Effector memory CD4-positive, alpha-beta T cell (primary cell): Measurements from ENCODE around the gene LAGE3.
"Not testable (repeated sequence)": the region's sequence is repeated elsewhere in the genome, so short reads cannot be mapped to it uniquely, and the experiment has no call there.

ENCODE experiments used
- DNase-seq, 3 donors: peaks; one replicate each; pipeline ENCODE4 v3.0.0-alpha.2; 2020
- H3K27ac ChIP-seq: 2 replicates; pipeline ENCODE4 v1.7.0; 2013; ENCODE audit warnings: mild to moderate bottlenecking, low read length, moderate library complexity; ENCODE audit not compliant: insufficient read depth, poor library complexity, severe bottlenecking
- H3K27me3 ChIP-seq: replicated peaks from 2 replicates; pipeline ENCODE4 v1.7.0; 2013; ENCODE audit warnings: mild to moderate bottlenecking, low read length; ENCODE audit not compliant: insufficient read depth, control insufficient read depth, poor library complexity, severe bottlenecking
- H3K36me3 ChIP-seq: 2 replicates; pipeline ENCODE4 v1.7.0; 2013; ENCODE audit warnings: mild to moderate bottlenecking, low read length, moderate library complexity; ENCODE audit not compliant: control insufficient read depth, insufficient read depth
- H3K4me1 ChIP-seq: 2 replicates; pipeline ENCODE4 v1.7.0; 2013; ENCODE audit warnings: low read length, mild to moderate bottlenecking; ENCODE audit not compliant: control insufficient read depth, insufficient read depth, poor library complexity, severe bottlenecking
- H3K4me3 ChIP-seq: 2 replicates; pipeline ENCODE4 v1.7.0; 2013; ENCODE audit warnings: low read length, low read depth, mild to moderate bottlenecking; ENCODE audit not compliant: insufficient read depth, poor library complexity, severe bottlenecking
- H3K9me3 ChIP-seq: 2 replicates; pipeline ENCODE4 v1.7.0; 2013; ENCODE audit warnings: mild to moderate bottlenecking, low read length, moderate library complexity; ENCODE audit not compliant: control insufficient read depth

The LAGE3 gene

GRCh38 chrX:154501423-154501822 is 22.3 kb upstream of the LAGE3 start:
- not testable (repeated sequence) for H3K27ac ChIP-seq, H3K9me3 ChIP-seq, H3K27me3 ChIP-seq, H3K4me1 ChIP-seq, H3K4me3 ChIP-seq, DNase-seq, H3K36me3 ChIP-seq

- not testable (repeated sequence) for H3K27me3 ChIP-seq, H3K4me3 ChIP-seq, H3K27ac ChIP-seq, DNase-seq, H3K36me3 ChIP-seq, H3K9me3 ChIP-seq, H3K4me1 ChIP-seq
Measured at GRCh38 chrX:154496591-154497137, 17.6 kb upstream of the LAGE3 start.

GRCh38 chrX:154495472-154495922 is 16.4 kb upstream of the LAGE3 start:
- no peak for DNase-seq
- Histone ChIP-seq H3K27ac (no peak overlapping the region), H3K9me3 (no peaks in the 10 kb centered on the region), H3K36me3 (no peaks in the 10 kb centered on the region), H3K27me3 (no peaks in the 10 kb centered on the region), H3K4me1 (no peaks in the 10 kb centered on the region), H3K4me3 (no peak overlapping the region)

- Histone ChIP-seq H3K27me3 (no peaks in the 10 kb centered on the region), H3K4me3 (no peak overlapping the region), H3K4me1 (no peaks in the 10 kb centered on the region), H3K9me3 (no peaks in the 10 kb centered on the region), H3K36me3 (no peaks in the 10 kb centered on the region), H3K27ac (no peak overlapping the region)
- DNase-seq: no peak
Measured at GRCh38 chrX:154494715-154495114, 15.6 kb upstream of the LAGE3 start.

- H3K4me3 ChIP-seq: peak within 1 kb of the TSS; percentile 53
- H3K36me3 ChIP-seq: no peaks in the 10 kb centered on the region
- DNase-seq: peak; percentile 86 to 87 (median 87)
- H3K27ac ChIP-seq: peak within 1 kb of the TSS; percentile 78
- no peaks in the 10 kb centered on the region for H3K9me3 ChIP-seq
- peaks cover 5% of the 10 kb centered on the region for H3K4me1 ChIP-seq
- no peaks in the 10 kb centered on the region for H3K27me3 ChIP-seq
Measured at GRCh38 chrX:154490414-154491083, 11.5 kb upstream of the LAGE3 start, which contains the start of gene SLC10A3. Gene SLC10A3, minus strand, starts transcription at chrX:154490629. Its CDS starts 1,689 bp downstream, at chrX:154488940.

- H3K4me1 ChIP-seq: peaks cover 10% of the 10 kb centered on the region
- H3K27ac ChIP-seq: peak overlapping the region; percentile 78
- H3K4me3 ChIP-seq: peak overlapping the region; percentile 49
- H3K9me3 ChIP-seq: no peaks in the 10 kb centered on the region
- no peaks in the 10 kb centered on the region for H3K27me3 ChIP-seq
- peak in 2 of 3 donors; percentile 12 to 15 for DNase-seq
- no peaks in the 10 kb centered on the region for H3K36me3 ChIP-seq
Measured at GRCh38 chrX:154490021-154490413, 10.9 kb upstream of the LAGE3 start.

- DNase-seq: no peak
- Histone ChIP-seq H3K27me3 (no peaks in the 10 kb centered on the region), H3K36me3 (no peaks in the 10 kb centered on the region), H3K9me3 (no peaks in the 10 kb centered on the region), H3K4me1 (peaks cover 10% of the 10 kb centered on the region), H3K27ac (peak overlapping the region; percentile 78), H3K4me3 (peak overlapping the region; percentile 49)
Measured at GRCh38 chrX:154489182-154489581, 10.1 kb upstream of the LAGE3 start.

- no peak for DNase-seq
- H3K36me3 ChIP-seq: no peaks in the 10 kb centered on the region
- H3K4me3 ChIP-seq: no peak overlapping the region
- no peaks in the 10 kb centered on the region for H3K9me3 ChIP-seq
- no peaks in the 10 kb centered on the region for H3K27me3 ChIP-seq
- H3K4me1 ChIP-seq: peaks cover 10% of the 10 kb centered on the region
- H3K27ac ChIP-seq: no peak overlapping the region
Measured at GRCh38 chrX:154488336-154489075, 9.4 kb upstream of the LAGE3 start.

GRCh38 chrX:154487518-154488290 is 8.6 kb upstream of the LAGE3 start:
- no peak for DNase-seq
- peak overlapping the region; percentile 32 for H3K27ac ChIP-seq
- H3K27me3 ChIP-seq: no peaks in the 10 kb centered on the region
- no peaks in the 10 kb centered on the region for H3K36me3 ChIP-seq
- no peaks in the 10 kb centered on the region for H3K9me3 ChIP-seq
- no peak overlapping the region for H3K4me3 ChIP-seq
- peaks cover 10% of the 10 kb centered on the region for H3K4me1 ChIP-seq
